Thyroid gland (tissue), 4 donors: ENCODE results near the gene SLC12A4. TPM values are rescaled to one million over a fixed set of nuclear protein-coding genes. Genes with fewer than 3 reads are reported as not detected.
"Not testable (repeated sequence)": the region's sequence is repeated elsewhere in the genome, so short reads cannot be mapped to it uniquely, and the experiment has no call there.

Experiments used
- DNase-seq, 2 donors: peaks; one replicate each; pipeline ENCODE4 v3.0.0-alpha.2; 2019
- H3K27ac ChIP-seq, 3 donors: fragments of 200-600 bp; sonication (generic); 1 replicate in 2 of 3; 2 replicates in 1 of 3; pipeline ENCODE4 v1.5.1; 2016 to 2019; ENCODE audit warnings: mild to moderate bottlenecking in 1 of 3, moderate library complexity in 1 of 3
- H3K27me3 ChIP-seq: fragments of 200-600 bp; sonication (generic); one replicate; pipeline ENCODE4 v1.5.1; 2019
- H3K36me3 ChIP-seq, 2 donors: fragments of 200-600 bp; sonication (generic); one replicate each; pipeline ENCODE4 v1.5.1; 2016 to 2019
- H3K4me1 ChIP-seq, 2 donors: fragments of 200-600 bp; sonication (generic); one replicate each; pipeline ENCODE4 v1.5.1; 2017 to 2019
- H3K4me3 ChIP-seq, 3 donors: fragments of 200-600 bp; sonication (generic); replicated peaks in 1 of 3; 1 replicate in 2 of 3; 2 replicates in 1 of 3; pipeline ENCODE4 v1.5.1; 2016; ENCODE audit warnings: mild to moderate bottlenecking in 1 of 3
- H3K9me3 ChIP-seq: fragments of 200-600 bp; sonication (generic); one replicate; pipeline ENCODE4 v1.5.1; 2017
- CTCF ChIP-seq, 6 experiments: fragments of 200-600 bp in 3 of 6; fragments of 450-650 bp in 3 of 6; sonication (generic) in 3 of 6; IDR thresholded peaks; one replicate each; pipeline ENCODE4 v1.5.1; 2016 to 2019; ENCODE audit warnings: antibody characterized with exemption in 6 of 6, mild to moderate bottlenecking in 2 of 6, inconsistent platforms in 1 of 6, moderate library complexity in 1 of 6
- POLR2A ChIP-seq, 2 donors: fragments of 450-650 bp; IDR thresholded peaks; one replicate each; pipeline ENCODE4 v1.6.1; 2017; ENCODE audit warnings: antibody characterized with exemption in 2 of 2, mild to moderate bottlenecking in 2 of 2, moderate library complexity in 1 of 2
- WGBS, 2 donors: methylation state at CpG; one replicate each; pipeline ENCODE4 v1.1.5; 2017; 5-methylcytosine and 5-hydroxymethylcytosine counted together
- intact Hi-C: fragments of 100-400 bp; cut with DNase I; formaldehyde crosslinking; loops from one replicate; pipeline ENCODE4 v1.15.1; 2023
- total RNA-seq, 4 donors: library from RNA; depleted of rRNA; stranded (reverse); fragments of >200 nt; gene quantifications; one replicate each; pipeline ENCODE4 v1.2.3, GENCODE V29; 2016

The SLC12A4 gene
- 10 to 100 TPM; 47.0 to 65.1 (median 51.7) TPM for total RNA-seq

- 2% methylated on average over 9 to 23 of the region's 78 CpGs for WGBS, 2 donors
These were observed at the start of gene SLC12A4 for GRCh38 chr16:67968400-67969253. TSS of gene SLC12A4 (minus strand) at chr16:67968637. CDS start at chr16:67968553, 84 bp downstream.

GRCh38 chr16:68015681-68016080 lies 47.2 kb upstream of the SLC12A4 start, which contains the start of gene DPEP2NB:
TSS of gene DPEP2NB (minus strand) at chr16:68015911. CDS start at chr16:68015770, 141 bp downstream.
- Histone ChIP-seq H3K27ac (no peak within 1 kb of the TSS), H3K36me3 (no peaks in the 10 kb centered on the region), H3K9me3 (no peaks in the 10 kb centered on the region), H3K4me3 (no peak within 1 kb of the TSS), H3K27me3 (no peaks in the 10 kb centered on the region), H3K4me1 (no peaks in the 10 kb centered on the region)
- WGBS, 2 donors = 75 to 86% methylated on average over 5 of the region's 5 CpGs
- TF ChIP-seq CTCF (IDR thresholded peaks at IDR 0.05) (no peak), POLR2A (IDR thresholded peaks at IDR 0.05) (no peak)
- intact Hi-C loops = no loop called here
- no peak for DNase-seq

More at GRCh38 chr16:67968400-67969253, at the start of gene SLC12A4:
- intact Hi-C loops = no loop called here
- TF ChIP-seq POLR2A (IDR thresholded peaks at IDR 0.05) (peak; percentile 73 to 87), CTCF (IDR thresholded peaks at IDR 0.05) (no peak)
- Histone ChIP-seq H3K27me3 (no peaks in the 10 kb centered on the region), H3K4me3 (peak within 1 kb of the TSS; percentile 77 to 94 (median 81)), H3K4me1 (peaks cover 25 to 38% of the 10 kb centered on the region in 2 donors), H3K9me3 (no peaks in the 10 kb centered on the region), H3K27ac (peak within 1 kb of the TSS; percentile 92 to 93 (median 93)), H3K36me3 (no peaks in the 10 kb centered on the region)
- peak; percentile 81 for DNase-seq

GRCh38 chr16:68013440-68013839 lies 45.0 kb upstream of the SLC12A4 start:
- DNase-seq = no peak
- intact Hi-C loops = no loop called here
- TF ChIP-seq CTCF (IDR thresholded peaks at IDR 0.05) (no peak), POLR2A (IDR thresholded peaks at IDR 0.05) (no peak)

GRCh38 chr16:68009872-68010271 lies 41.4 kb upstream of the SLC12A4 start:
- H3K4me3 ChIP-seq, H3K27ac ChIP-seq, H3K36me3 ChIP-seq, DNase-seq, intact Hi-C loops, H3K9me3 ChIP-seq, H3K27me3 ChIP-seq, H3K4me1 ChIP-seq: not testable (repeated sequence)
- WGBS, 2 donors = 82% methylated on average over 4 of the region's 4 CpGs

More at GRCh38 chr16:68013440-68013839, 45.0 kb upstream of the SLC12A4 start:
- H3K4me1 ChIP-seq = no peaks in the 10 kb centered on the region
- WGBS, 2 donors = 53 to 80% methylated on average over 1 of the region's 1 CpG
- H3K9me3 ChIP-seq = no peaks in the 10 kb centered on the region
- no peaks in the 10 kb centered on the region for H3K27me3 ChIP-seq
- no peak overlapping the region for H3K27ac ChIP-seq
- no peaks in the 10 kb centered on the region for H3K36me3 ChIP-seq
- H3K4me3 ChIP-seq = no peak overlapping the region

GRCh38 chr16:68009157-68009735 lies 40.8 kb upstream of the SLC12A4 start:
- Histone ChIP-seq H3K9me3 (no peaks in the 10 kb centered on the region), H3K27me3 (no peaks in the 10 kb centered on the region), H3K36me3 (no peaks in the 10 kb centered on the region), H3K27ac (no peak overlapping the region), H3K4me3 (no peak overlapping the region), H3K4me1 (peaks cover 0 to 7% of the 10 kb centered on the region in 2 donors)
- DNase-seq = no peak
- whole genome bisulfite sequencing, 2 donors = 50 to 62% methylated on average over 8 to 9 of the region's 9 CpGs
- TF ChIP-seq CTCF (IDR thresholded peaks at IDR 0.05) = no peak
- no peak for TF ChIP-seq POLR2A (IDR thresholded peaks at IDR 0.05)
- intact Hi-C loops = no loop called here
